Astrocyte of the cerebellum (primary cell): ENCODE data around the gene TCIRG1.

Experiments used
- DNase-seq: peaks from one replicate; pipeline ENCODE4 v3.0.0-alpha.2; 2011; ENCODE audit warnings: low read depth
- H3K4me3 ChIP-seq: 2 replicates; pipeline ENCODE4 v1.5.1; 2011; ENCODE audit warnings: mild to moderate bottlenecking, low read depth, low read length, moderate library complexity
- CTCF ChIP-seq: IDR thresholded peaks from 2 replicates; pipeline ENCODE4 v1.5.1; 2012; ENCODE audit warnings: low read length, low read depth, moderate library complexity, mild to moderate bottlenecking; ENCODE audit errors: missing control alignments
- in situ Hi-C: cut with HindIII; loops from 2 replicates; pipeline ENCODE4 v1.10.0; 2017; ENCODE audit warnings: low sequenced_read_pairs

Gene TCIRG1

GRCh38 chr11:68056317-68057285, 17.8 kb downstream of the TCIRG1 start:
- TF ChIP-seq CTCF = no peak
- in situ Hi-C loops = no loop called here
- no peak overlapping the region for H3K4me3 ChIP-seq
- no peak for DNase-seq

DNA sequence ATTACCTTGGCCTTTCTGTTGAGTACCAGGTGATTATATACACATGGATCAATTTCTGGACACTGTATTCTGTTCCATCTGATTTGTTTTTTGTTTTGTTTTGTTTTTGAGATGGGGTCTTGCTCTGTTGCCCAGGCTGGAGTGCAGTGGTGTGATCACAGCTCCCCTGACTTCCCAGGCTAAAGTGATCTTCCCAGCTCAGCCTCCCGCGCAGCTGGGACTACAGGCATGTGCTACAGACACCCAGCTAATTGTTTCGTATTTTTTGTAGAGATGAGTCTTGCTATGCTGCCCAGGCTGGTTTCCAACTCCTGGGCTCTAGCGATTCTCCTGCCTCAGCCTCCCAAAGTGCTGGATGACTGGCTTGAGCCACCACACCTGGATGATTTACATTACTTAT, 19.0 kb downstream of the TCIRG1 start:
- no peak for TF ChIP-seq CTCF
- DNase-seq = no peak
- in situ Hi-C loops = no loop called here
- no peak overlapping the region for H3K4me3 ChIP-seq

DNA sequence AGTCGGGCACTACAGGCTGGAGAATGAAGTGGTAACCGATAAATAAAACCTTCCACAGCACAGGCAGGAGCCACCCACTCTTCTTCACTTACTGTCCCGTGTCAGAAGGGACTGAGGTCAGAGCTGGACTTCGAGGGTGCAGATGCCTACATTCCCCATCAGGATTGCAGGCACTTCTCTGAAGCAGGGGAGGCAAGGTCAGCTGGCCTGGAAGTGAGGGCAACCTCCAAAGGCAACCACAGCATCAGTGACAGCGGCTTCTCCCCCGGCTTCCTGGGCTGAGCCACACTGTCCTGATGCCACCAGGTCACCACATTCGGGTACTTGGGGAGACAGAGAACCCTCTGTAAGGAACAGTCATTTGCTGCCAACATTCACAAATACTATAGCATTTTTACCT, 22.7 kb downstream of the TCIRG1 start:
- no peak for TF ChIP-seq CTCF
- no peak for DNase-seq
- in situ Hi-C loops = no loop called here
- no peak overlapping the region for H3K4me3 ChIP-seq

GRCh38 chr11:68064926-68065325, 26.1 kb downstream of the TCIRG1 start:
- TF ChIP-seq CTCF = no peak
- no peak for DNase-seq
- in situ Hi-C loops = no loop called here
- no peak overlapping the region for H3K4me3 ChIP-seq

GRCh38 chr11:68065841-68066240, 27.0 kb downstream of the TCIRG1 start:
- DNase-seq = no peak
- in situ Hi-C loops = no loop called here
- no peak overlapping the region for H3K4me3 ChIP-seq
- TF ChIP-seq CTCF = no peak

GRCh38 chr11:68066742-68067141, 27.9 kb downstream of the TCIRG1 start:
- H3K4me3 ChIP-seq = no peak overlapping the region
- TF ChIP-seq CTCF = no peak
- in situ Hi-C loops = no loop called here
- DNase-seq = peak; percentile 57
